Measurements from ENCODE around the gene FAM111A. TPM values are rescaled to one million over a fixed set of nuclear protein-coding genes. Genes with fewer than 3 reads are reported as not detected.
A peak's percentile ranks its signal among the peaks of the same experiment; 100 is the strongest.

FAM111A gene
- polyA plus RNA-seq, 1 donor: 25.4 TPM

DNA sequence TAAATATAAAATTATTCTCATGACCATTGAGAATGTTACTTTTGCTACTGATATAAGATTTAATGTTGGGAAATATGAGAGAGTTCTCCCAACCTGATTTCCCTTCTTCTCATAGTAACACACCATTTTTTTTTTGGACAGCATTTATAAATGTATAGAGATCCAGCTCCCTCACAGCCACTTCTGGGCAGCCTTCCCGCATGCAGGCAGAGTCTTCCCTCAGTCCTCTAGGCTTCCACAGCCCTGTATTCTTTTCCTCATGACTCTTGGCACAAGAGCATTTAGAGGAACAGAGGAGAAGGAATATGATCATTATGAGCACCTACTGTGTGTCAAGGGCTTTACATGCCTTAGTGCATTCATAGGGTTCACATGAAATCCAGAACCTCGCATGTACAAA is 38.3 kb downstream of the FAM111A start:
- no peak for DNase-seq

DNA sequence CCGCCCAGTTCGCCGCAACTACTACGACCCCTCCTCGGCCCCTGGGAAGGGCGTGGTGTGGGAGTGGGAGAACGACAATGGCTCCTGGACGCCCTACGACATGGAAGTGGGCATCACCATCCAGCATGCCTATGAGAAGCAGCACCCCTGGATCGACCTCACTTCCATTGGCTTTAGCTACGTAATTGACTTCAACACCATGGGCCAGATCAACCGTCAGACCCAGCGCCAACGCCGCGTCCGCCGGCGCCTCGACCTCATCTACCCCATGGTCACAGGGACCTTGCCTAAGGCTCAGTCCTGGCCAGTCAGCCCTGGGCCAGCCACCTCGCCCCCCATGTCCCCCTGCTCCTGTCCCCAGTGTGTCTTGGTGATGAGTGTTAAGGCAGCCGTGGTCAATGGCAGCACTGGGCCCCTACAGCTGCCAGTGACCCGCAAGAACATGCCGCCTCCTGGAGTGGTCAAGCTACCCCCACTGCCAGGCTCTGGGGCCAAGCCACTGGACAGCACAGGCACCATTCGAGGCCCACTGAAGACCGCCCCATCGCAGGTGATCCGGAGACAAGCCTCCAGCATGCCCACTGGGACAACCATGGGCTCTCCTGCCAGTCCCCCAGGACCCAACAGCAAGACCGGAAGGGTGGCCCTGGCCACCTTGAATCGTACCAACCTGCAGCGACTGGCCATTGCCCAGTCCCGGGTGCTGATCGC is 39.2 kb downstream of the FAM111A start:
- DNase-seq: no peak

DNA sequence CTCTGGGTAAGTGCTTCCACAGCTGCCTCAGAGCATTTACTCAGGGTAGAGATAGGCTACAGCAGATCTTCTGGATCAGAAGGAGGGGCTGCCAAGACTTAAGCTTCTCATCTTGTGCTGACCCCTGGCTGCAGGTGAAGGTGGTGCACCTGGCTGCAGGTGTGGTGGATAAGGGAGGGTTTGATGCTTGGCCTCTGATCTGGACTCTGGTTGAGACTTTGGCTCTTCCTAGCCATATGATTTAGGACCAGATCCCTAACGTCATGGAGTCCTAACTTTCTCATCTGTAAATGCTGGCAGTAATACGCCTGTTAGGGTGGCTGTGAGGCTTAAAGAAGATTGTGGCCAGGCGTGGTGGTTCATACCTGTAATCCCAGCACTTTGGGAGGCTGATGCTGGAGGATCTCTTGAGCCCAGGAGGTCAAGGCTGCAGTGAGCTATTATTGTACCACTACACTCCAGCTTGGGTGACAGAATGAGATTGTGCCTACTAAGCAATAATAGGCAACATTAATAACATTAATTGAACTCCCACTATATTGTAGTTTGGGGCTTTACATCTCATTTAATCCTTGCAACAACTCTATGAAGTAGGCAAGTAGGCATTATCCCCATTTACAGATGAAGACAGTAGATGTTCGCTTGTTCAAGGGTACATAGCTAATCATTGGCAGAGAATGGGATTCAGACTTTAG is 39.9 kb downstream of the FAM111A start:
- no peak for DNase-seq

DNA sequence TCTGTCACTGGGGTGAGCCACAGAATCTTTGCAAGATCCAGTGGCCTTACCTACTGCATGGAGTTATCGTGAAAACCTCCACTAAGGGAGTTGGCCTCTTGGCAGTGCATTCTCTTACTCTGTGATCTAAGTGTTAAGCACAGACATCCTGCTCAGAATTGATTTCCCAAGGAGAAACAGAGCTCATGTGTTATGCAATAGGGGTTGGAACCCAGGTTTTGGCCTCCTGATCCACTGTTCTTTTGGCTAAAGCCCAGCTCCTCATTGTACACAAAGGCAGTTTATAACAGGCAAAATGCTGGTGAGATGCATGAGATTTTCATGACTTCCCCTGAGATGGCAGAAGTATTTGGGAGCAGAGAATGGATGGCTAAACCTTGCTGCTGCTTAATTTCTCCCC is 41.1 kb downstream of the FAM111A start:
- DNase-seq: no peak

DNA sequence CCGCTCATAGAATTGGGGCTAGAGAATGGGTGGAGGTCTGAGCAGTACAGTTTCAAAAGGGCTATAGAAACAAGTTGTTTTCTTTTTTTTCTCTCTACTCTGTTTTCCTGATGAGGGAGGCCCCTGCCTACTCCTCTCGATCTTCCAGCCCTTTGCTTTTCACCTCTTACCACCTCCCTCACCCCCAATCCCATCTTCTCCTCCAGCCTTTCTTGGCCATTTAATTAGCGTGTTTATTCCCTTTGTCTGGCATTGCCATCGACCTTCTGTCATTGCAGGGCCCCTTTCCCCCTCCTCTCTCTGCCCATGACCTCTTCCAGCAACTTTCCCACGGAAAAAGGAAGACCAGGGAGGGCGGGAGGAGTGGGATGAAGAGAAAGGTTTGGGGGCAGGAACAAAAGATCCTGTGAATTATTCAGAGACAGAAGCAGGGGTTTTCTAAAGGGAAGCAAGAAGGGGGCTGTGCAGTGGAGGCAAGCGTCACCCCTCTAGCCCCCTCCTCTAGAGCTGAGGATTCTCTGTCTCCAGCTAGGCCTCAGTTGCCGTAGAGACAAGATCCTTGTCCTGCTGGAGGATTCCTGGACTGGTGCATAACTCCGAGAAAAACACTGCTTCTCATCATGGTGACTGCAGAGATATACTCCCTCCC is 42.2 kb downstream of the FAM111A start:
- DNase-seq: no peak

DNA sequence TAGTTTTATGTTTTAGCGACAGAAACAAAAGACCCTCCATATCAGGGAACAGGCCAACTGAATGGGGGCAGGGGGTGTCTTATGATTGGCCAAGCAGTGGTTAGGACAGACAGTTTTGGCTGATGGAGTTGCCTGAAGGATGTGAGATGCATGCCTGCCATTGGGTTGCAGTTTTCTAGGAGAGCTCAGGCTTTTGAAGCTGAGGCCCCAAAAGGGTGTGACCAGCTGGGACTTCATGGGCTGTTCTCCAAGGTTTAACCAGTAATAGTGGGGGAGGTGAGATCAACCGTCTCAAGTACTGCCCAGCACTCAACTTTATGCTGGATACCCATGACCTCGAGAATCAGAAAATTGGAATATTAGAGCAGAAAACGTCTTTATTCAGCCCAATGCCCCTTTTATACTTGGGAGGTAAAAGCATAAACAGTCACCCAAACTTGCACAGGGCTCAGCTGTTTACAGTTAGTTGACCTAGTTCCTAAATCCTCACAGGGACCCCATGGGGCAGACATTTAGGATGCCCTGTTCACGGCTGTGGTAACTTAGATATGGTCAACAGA is 42.8 kb downstream of the FAM111A start:
- no peak for DNase-seq

DNA sequence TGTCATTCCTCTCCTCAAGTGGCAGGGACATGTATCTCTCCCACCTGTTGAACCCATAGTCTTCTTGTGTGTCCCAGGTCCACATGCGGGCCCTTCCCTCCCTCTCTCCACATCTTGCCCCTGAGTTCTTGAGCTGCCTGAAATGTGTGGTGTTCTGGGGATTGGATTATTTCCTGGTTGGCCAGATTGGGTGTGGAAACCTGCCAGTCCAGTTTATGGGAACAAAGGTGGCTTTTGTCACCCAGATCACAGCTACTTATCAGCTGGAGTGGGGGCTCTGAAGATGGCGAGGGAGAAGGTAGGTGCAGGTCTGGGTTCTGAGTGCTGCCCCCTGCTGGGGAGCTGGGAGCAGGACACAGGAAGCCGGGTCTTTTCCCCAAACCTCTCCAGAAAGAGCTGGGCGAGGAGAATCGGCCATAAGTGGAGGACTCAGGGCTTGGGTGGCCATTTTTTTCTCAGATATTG is 43.5 kb downstream of the FAM111A start:
- no peak for DNase-seq

DNA sequence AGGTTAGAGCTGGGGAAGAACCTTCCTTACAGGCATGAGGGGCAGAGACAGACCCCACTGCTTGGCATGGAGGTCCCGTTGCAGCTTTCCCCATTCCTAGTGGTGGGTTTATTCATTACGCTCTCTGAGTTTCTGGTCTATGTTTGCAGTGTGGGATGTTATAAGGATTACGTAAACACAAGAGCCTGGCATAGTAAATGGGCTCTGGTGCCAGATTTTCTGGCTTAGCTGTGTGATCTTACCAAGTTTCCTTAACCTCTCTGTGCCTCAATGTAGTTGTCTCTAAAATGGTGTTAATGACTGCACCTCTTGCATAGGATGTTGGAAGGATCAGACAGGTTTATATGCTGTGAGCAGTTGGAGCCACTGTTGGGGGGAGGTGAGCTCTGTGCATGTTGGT is 44.4 kb downstream of the FAM111A start:
- no peak for DNase-seq

DNA sequence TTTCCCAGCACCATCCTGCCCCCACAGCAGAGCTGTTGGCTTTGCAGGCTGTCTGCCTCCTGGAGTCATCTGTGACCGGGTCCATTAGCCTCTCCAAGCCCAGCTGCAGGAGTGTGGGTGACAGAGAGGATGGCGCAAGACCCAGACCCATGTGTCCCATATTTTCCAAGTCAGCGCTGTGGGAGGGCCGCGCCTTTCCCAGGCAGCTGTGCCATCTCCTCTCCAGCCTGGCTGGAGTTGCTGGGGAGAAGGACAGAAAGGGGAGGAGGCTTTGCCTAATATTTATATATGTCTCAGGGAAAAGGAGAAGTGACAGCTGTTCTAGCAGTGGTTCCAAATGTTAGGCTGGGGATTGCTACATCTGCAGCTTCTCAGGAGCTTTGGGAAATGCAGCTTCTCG is 44.9 kb downstream of the FAM111A start:
- DNase-seq: no peak

DNA sequence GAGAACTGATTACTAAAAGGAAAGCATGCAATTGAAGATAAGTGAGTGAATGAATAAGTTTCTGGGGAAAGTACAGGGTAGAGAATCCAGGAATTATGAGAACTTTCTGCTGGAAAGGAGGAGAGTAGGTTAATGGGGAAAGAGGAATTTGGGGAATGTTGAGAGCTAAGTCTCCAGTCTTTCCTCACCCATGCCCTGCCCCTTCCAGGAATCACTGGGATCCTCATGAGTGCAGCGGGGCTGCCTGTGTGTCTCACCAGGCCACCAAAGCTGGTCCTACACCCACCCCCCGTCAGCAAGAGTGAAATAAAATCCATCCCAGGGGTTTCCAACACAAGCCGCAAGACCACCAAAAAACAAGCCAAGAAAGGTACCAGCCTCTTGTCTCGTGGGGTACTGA is 46.3 kb downstream of the FAM111A start:
- no peak for DNase-seq

DNA sequence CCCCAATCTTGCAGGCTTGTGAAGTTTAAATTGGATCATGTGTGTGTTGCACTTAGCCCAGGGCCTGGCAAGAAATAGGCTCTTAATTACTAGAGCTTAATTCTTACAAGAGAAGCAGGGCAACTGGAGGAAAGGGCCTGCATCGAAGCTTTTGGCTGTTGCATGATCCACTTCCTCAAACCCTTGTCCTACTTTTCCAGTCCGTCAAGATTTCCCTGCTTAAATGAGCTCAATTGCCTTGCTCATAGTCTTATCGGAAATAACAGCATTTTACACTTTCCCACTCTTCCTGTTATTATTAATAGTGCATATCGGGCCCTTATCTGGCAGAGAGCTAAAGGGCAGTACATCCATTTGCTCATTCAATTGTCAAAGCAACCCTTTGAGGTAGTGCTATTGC is 47.3 kb downstream of the FAM111A start:
- no peak for DNase-seq

DNA sequence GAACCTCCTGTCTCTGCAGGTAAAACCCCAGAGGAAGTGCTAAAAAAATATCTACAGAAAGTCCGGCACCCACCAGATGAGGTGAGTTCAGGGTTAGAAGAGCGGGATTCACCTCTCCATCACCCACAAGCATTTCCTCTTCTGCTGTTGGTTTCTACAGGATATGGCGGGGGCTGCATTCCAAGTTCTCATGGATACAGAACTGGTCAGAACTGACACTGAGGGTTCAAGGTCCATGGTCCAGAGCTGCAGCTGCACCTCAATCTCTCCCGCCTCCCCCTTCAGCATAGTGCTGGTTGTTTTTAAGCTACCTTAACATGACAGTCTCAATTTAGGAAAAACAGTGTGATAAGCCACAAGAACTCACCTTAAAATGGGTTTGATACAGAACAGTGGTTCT is 48.4 kb downstream of the FAM111A start:
- DNase-seq: no peak

DNA sequence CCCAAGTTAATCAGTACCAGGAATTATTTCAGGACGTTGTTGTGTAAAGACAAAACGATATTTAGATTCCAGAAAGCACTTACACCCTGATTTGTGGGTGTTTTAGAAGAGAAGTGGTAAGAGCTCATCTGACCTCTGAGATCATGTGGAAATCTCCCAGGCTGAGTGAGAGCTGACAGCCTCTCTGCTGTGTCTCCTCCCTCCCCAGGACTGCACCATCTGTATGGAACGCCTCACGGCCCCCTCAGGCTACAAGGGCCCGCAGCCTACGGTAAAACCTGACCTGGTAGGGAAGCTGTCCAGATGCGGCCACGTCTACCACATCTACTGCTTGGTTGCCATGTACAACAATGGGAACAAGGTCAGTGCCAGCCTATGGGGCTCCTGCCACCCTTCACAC is 49.2 kb downstream of the FAM111A start:
- no peak for DNase-seq

DNA sequence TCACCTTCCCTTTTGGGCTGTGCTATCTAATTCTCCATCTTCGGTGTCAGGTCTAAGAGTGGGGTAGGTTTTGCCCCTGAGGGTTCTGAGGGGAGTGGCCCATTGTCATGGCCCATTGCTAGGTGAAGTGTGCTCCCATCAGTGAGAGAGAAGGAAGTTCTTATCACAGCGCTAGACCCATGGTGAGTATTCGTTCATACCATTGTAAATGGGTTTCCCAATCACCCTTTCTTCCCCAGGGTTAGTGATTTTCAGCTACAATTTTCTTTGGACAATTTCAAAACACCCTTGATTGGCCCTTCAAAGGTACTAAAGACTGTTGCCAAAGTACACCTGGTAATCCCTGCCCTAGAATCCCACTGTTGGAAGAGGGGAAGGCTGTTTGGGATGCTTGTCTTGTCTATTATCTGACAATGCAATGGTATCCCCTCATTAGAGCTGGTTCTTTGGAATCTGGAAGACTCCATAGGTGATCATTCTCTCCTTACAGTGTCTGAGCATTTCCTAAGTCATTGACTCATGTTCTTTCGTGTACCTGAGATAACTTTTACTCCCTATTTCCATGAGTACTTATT is 49.9 kb downstream of the FAM111A start:
- no peak for DNase-seq

DNA sequence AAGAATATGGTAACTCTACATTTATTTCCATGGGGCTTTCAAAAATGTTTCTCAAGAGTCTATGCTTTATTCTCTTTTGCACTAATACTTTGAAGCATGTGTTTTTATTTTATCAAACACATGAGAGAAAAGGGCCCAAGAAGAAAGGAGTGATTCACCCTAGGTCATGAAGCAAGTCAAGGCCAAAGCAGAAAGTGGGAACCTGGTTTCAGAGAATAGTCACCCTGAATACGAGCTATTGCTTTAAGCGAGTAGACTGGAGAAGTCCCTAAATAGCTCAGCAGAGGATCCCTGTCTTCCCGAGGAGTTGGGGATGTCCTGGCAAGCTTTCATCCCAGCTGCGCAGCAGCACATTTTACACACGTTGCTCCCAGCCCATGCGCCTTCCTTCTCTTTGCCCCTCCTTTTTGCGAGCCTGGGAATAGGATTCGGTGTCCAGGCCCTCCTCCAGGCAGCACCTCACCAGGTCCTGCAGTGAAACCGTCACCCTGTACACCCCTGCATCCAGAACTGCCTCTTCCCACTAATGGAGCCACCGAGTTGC is 51.0 kb downstream of the FAM111A start:
- peak; percentile 61 for DNase-seq

DNA sequence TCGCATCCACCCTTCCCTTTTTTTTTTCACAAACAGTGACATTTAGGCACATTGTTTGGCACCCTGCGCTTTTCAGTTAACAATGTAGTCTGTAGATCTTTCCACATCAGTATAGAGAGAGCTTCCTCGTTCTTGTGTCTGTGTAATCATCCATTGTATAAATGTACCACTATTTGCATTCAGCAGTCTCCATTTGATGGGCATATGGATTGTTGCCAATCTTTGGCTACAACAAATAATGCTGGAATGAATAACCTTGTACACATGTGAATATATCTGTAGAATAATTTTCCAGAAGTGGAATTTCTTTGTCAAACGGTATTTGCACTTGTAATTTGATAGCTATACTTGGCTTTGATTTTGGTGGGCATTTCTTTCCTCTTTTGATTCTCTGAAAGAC is 52.9 kb downstream of the FAM111A start:
- DNase-seq: no peak

DNA sequence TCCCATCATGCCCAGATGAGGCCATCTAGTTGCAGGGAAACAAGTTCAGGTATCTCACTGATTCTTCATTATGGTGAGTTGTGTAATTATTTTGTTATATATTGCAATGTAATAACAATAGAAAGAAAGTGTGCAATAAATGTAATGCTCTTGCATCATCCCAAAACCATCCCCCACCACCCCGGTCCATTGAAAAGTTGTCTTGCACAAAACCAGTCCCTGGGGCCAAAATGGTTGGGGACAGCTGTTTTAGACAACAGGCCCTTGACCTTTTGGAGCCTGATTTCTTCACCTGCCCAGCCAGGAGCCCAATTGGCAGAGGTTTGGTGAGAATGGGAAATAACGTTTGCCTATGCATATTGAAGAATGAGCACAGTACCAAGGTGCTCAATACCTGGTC is 54.1 kb downstream of the FAM111A start:
- no peak for DNase-seq

DNA sequence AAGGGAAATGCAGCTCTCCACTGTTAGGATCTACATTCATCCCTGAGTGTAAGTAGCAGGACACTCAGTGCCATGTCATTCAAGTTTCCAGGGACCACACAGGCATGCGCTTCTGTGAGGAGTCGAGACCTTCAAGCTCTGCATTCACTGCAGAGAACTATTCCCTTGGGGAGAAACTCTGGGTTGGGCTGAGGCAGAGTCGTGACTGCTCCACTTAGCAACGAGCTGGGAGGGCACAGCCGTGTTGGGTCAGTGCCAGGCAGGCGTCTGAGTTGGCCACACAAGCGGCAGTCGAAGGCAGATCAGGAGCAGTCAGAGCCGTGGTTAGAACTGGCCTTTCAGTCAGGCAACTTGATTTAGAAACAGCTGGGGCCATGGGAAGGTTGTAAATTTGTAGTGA is 55.3 kb downstream of the FAM111A start:
- peak; percentile 60 for DNase-seq

DNA sequence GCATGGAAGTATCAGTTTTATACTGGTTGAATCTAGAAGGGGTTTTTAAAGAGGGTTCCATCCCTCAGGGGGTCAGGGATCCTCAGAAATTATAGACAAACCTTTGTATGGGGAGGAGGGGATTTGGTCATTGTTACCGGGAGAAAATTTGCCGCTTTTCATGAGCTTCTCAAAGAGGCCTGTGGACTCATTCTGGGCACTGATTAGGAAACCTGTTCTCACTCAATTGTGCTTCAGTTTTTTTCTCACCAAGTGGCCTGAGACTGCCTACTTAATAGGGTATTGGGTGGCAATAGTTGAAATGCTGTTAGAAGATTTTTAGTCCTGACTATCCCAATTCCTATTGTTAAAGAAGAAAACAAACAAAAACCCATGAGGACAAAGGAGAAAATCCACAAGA is 56.1 kb downstream of the FAM111A start:
- no peak for DNase-seq

DNA sequence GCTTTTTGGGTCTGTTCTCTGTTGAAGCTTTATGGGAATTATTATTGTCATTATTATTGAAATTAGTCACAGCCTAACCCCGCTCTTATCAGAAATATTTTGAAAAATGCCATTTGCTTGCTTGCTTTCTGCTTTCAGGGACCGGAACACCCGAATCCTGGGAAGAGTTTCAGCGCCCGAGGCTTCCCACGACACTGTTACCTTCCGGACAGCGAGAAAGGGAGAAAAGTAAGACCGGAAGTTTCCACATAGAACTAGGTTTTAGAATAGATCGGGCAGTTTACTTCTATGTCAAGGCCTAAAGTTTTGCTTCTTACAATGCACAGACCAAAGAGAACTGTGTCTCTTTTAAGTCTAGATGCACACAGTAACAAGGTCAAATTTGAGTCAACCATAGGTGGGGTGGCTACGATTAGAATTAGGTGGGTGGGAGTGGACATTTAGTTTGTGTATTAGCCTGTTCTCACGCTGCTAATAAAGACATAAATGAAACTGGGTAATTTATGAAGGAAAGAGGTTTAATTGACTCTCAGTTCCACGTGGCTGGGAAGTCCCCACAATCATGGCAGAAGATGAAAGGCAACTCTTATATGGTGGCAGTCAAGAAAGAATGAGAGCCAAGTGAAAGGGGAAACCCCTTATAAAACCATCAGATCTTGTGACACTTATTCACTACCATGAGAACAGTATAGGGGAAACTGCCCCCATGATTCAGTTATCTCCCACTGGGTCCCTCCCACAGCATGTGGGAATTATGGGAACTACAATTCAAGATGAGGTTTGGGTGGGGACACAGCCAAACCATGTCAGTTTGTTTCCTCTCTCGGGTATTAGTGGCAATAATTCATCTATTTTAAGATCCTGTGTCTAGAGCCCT is 57.1 kb downstream of the FAM111A start:
- no peak for DNase-seq

DNA sequence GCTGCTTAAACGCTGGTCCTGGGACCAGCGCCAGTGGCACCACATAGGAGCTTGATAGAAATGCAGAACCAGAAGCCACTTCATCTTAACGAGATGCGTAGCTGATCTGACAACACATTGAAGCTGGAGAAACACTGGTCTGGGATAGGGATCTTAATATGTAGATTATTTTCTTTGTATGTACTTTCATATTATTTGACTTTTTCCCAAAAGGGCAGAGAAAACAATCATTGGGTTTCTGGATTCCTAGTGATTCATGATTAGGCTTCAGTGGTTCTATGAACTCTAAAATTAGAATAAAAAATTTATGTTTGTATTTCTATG is 57.7 kb downstream of the FAM111A start:
- DNase-seq: no peak

DNA sequence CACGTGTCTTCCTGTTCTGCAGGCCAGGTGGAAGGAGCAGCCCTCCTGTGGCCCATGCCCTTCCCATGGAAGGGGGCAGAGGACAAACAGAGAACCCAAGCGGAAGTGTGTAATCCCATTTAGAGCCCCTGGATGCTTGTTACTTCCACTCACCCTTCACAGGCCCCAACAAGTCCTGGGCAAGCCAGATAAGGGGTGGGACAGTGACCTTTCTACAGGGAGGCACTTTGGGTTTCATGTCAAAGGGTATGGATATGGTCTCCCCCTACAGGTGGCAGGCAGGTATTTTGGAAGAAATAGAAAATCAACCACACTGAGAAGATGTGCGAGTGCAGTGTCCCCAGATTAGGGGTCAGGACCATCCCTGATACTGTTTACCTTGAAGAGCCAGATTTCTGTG is 58.7 kb downstream of the FAM111A start:
- DNase-seq: no peak

Data from hindlimb muscle (tissue), 1 donor.